Measurements from ENCODE around the gene POU2AF3. TPM values are rescaled to one million over a fixed set of nuclear protein-coding genes. Genes with fewer than 3 reads are reported as not detected.

POU2AF3 gene
- total and polyA plus RNA-seq, 10 of the 15 experiments (the other 5 are each of a cell fraction or from before 2014, with no cell fraction given), result 0.17 TPM; not detected in 8

DNA sequence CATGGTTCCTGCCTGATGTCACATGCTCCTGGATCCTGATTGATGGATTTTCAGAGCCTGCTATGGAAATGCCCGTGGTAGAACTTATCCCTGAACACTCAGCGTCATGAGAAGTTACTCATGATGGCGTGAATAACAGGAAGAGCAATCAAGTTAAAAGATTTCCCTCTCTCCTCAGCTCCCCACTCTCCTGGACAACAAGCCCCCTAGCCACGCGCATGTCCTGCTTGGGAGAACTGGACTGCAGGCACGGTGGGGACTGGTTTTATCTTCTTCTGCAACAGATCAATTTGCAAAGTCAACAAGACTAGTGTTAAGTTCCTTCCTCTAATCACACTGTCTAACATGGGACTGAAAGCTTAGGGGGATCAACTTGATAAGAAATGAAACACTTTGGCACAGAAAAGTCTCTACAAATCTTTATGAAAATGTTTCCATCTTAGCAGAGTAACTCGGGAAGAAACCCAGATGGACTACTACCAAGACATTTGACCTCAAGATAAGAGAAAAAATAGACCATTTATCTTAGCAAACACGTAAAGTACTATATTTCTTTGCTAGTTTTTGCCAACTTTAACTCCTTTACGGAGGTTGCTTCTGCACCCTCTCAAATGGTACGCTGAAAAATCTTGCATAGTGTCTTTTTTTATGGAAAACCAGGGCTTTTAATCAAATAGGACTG, 53.2 kb downstream of the POU2AF3 start:
- Histone ChIP-seq H3K4me1 (ENCODE audit: control insufficient read depth, insufficient read depth, low read length) (peaks cover 5% of the 10 kb centered on the region; the same call in 1 of the 2 replicates), H3K27ac (ENCODE audit: control insufficient read depth, insufficient read depth) (no peak overlapping the region), H3K9ac (ENCODE audit: control insufficient read depth, insufficient read depth, low read length) (no peak overlapping the region), H4K20me1 (ENCODE audit: control insufficient read depth, insufficient read depth) (no peaks in the 10 kb centered on the region), H3K79me2 (ENCODE audit: control insufficient read depth, insufficient read depth, low read length) (no peaks in the 10 kb centered on the region), H2AFZ (ENCODE audit: control insufficient read depth, low read depth, low read length) (no peak overlapping the region), H3K36me3 (ENCODE audit: control insufficient read depth in 2 of 2, insufficient read depth in 2 of 2, low read length in 1 of 2) (peaks cover 17 to 40% of the 10 kb centered on the region in 2 experiments), H3K27me3 (replicated peaks in 1 of 2; ENCODE audit: control insufficient read depth in 2 of 2, insufficient read depth in 2 of 2, low read length in 1 of 2) (no peaks in the 10 kb centered on the region), H3K4me2 (ENCODE audit: control insufficient read depth, insufficient read depth) (no peak overlapping the region), H3K4me3 (no peak overlapping the region), H3K9me3 (replicated peaks; ENCODE audit: control insufficient read depth, insufficient read depth, low read length) (no peaks in the 10 kb centered on the region)
- WGBS (ENCODE audit: insufficient coverage, insufficient replicate concordance, low lambda C conversion rate, missing lambda C conversion rate), result 85% methylated on average over 10 of the region's 10 CpGs
- ChIA-PET POLR2A (interaction anchor here (1.1 kb wide), 1 partner anchor 13 kb away, joined by 3 read pairs; no protein-coding TSS in a partner anchor), SMC1A (ENCODE audit: uncharacterized antibody, unreplicated experiment) (interaction anchor here (1.0 to 32.6 kb wide), 4 partner anchors 12 to 66 kb away, joined by 3 to 972 read pairs (median 7); no protein-coding TSS in a partner anchor), RAD21 (ENCODE audit: unreplicated experiment) (interaction anchor here (4.7 kb wide), 1 partner anchor 66 kb away, joined by 20 read pairs; no protein-coding TSS in a partner anchor), CTCF (interaction anchor here (1.1 kb wide), 1 partner anchor 65 kb away, joined by 3 read pairs; no protein-coding TSS in a partner anchor)
- no TSS peak for BruUV-seq (replicated peaks)
- intact Hi-C loops (cut with micrococcal nuclease; ENCODE audit: unreplicated experiment) (no loop called here), in situ Hi-C loops (cut with MboI) (no loop called here)
- DNase-seq (ENCODE audit: low read depth, low spot score) (no peak), FAIRE-seq (no peak), ATAC-seq (no peak)
- TF ChIP-seq POLR2A (IDR thresholded peaks at IDR 0.05; ENCODE audit: low read depth, low read length) (peak; percentile 49; the same call in 1 of the 2 replicates), BCL3 (IDR thresholded peaks at IDR 0.05; ENCODE audit: borderline replicate concordance, insufficient read depth, low read depth, low read length, poor library complexity, severe bottlenecking) (no peak)

- POLR2A ChIA-PET, result interaction anchor here (1.1 kb wide), 1 partner anchor 12 kb away, joined by 3 read pairs; no protein-coding TSS in a partner anchor
- no peak for TF ChIP-seq ZNF207 (IDR thresholded peaks at IDR 0.05; ENCODE audit: borderline replicate concordance)
- peak; percentile 37; the same call in 1 of the 2 replicates for TF ChIP-seq POLR2A (IDR thresholded peaks at IDR 0.05; ENCODE audit: low read depth, low read length)
- CTCF ChIA-PET, result no interaction called here
- no peak overlapping the region for H3K4me2 ChIP-seq (ENCODE audit: control insufficient read depth, insufficient read depth)
- SMC1A ChIA-PET (ENCODE audit: uncharacterized antibody, unreplicated experiment), result interaction anchor here (1.0 to 32.6 kb wide), 2 partner anchors 19 to 65 kb away, joined by 3 to 972 read pairs; no protein-coding TSS in a partner anchor
- RAD21 ChIA-PET (ENCODE audit: unreplicated experiment), result interaction anchor here (4.7 kb wide), 1 partner anchor 66 kb away, joined by 20 read pairs; no protein-coding TSS in a partner anchor
- H2AFZ ChIP-seq (ENCODE audit: control insufficient read depth, low read depth, low read length), result no peak overlapping the region
- no TSS peak for BruUV-seq (replicated peaks)
- ATAC-seq (no peak), DNase-seq (ENCODE audit: low read depth, low spot score) (no peak), FAIRE-seq (no peak)
- in situ Hi-C loops (cut with MboI), result no loop called here
- peaks cover 5% of the 10 kb centered on the region; the same call in 1 of the 2 replicates for H3K4me1 ChIP-seq (ENCODE audit: control insufficient read depth, insufficient read depth, low read length)
- no peaks in the 10 kb centered on the region for H3K79me2 ChIP-seq (ENCODE audit: control insufficient read depth, insufficient read depth, low read length)
- no peak overlapping the region for H3K27ac ChIP-seq (ENCODE audit: control insufficient read depth, insufficient read depth)
- 94% methylated on average over 9 of the region's 9 CpGs for WGBS (ENCODE audit: insufficient coverage, insufficient replicate concordance, low lambda C conversion rate, missing lambda C conversion rate)
- intact Hi-C loops (cut with micrococcal nuclease; ENCODE audit: unreplicated experiment), result no loop called here
- no peaks in the 10 kb centered on the region for H3K9me3 ChIP-seq (replicated peaks; ENCODE audit: control insufficient read depth, insufficient read depth, low read length)
- H3K27me3 ChIP-seq (replicated peaks in 1 of 2; ENCODE audit: control insufficient read depth in 2 of 2, insufficient read depth in 2 of 2, low read length in 1 of 2), result no peaks in the 10 kb centered on the region
- peaks cover 19 to 44% of the 10 kb centered on the region in 2 experiments for H3K36me3 ChIP-seq (ENCODE audit: control insufficient read depth in 2 of 2, insufficient read depth in 2 of 2, low read length in 1 of 2)
- H3K9ac ChIP-seq (ENCODE audit: control insufficient read depth, insufficient read depth, low read length), result no peak overlapping the region
- H4K20me1 ChIP-seq (ENCODE audit: control insufficient read depth, insufficient read depth), result no peaks in the 10 kb centered on the region
- no peak overlapping the region for H3K4me3 ChIP-seq
These were observed 53.9 kb downstream of the POU2AF3 start for GRCh38 chr11:111352231-111352746.
